OCI-LY1 (cell line): Measurements from ENCODE around the gene CSNK1E.

Source experiments
- CTCF ChIP-seq: fragments of 200-600 bp; sonication (generic), shearing (Covaris generic); IDR thresholded peaks from 2 replicates; pipeline ENCODE4 v1.5.1; 2017; ENCODE audit warnings: mild to moderate bottlenecking, antibody characterized with exemption, low read length, moderate library complexity, mixed read lengths
- EZH2 ChIP-seq: fragments of 200-600 bp; sonication (generic), shearing (Covaris generic); IDR thresholded peaks from 2 replicates; pipeline ENCODE4 v1.8.0; 2017; ENCODE audit warnings: borderline replicate concordance, mixed run types, mild to moderate bottlenecking, antibody characterized with exemption, low read length, moderate library complexity, mixed read lengths

- no peak for TF ChIP-seq CTCF
- TF ChIP-seq EZH2, result no peak
These were observed 27.6 kb downstream of the CSNK1E start for GRCh38 chr22:38289583-38290082.
